ENCODE data around the gene LDLRAD4.
"Not testable (repeated sequence)": the region's sequence is repeated elsewhere in the genome, so short reads cannot be mapped to it uniquely, and the experiment has no call there.

LDLRAD4 gene

GRCh38 chr18:13485182-13485581, 266.6 kb downstream of the LDLRAD4 start:
- no peak for DNase-seq (ENCODE audit: low read depth)
- no peak for TF ChIP-seq CTCF (IDR thresholded peaks at IDR 0.05; ENCODE audit: insufficient read depth, low read depth, low read length, missing control alignments)
- no peak overlapping the region for H3K4me3 ChIP-seq (ENCODE audit: low read length)

- DNase-seq (ENCODE audit: low read depth), result no peak
- TF ChIP-seq CTCF (IDR thresholded peaks at IDR 0.05; ENCODE audit: insufficient read depth, low read depth, low read length, missing control alignments), result no peak
- no peak overlapping the region for H3K4me3 ChIP-seq (ENCODE audit: low read length)
Measured at GRCh38 chr18:13485604-13486003, 267.0 kb downstream of the LDLRAD4 start.

DNA sequence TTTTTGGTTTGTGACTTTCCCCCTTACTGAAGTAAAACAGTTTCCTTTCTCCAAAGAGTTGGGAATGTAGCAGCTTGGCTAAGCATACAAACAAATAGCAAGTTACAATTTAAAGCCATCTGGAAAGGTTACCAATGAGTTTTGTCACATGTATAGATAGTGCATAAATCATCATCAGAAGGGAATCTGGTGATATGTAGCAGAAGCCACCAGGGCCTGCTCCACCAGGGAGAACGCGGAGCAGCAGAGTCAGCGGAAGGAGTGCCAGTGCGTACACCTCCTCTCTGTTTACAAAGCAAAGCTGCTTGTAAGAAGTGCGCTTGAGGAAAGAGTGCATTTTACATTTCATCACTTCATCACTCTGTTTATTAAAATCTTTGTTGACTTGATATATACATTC, 267.7 kb downstream of the LDLRAD4 start:
- TF ChIP-seq CTCF (IDR thresholded peaks at IDR 0.05; ENCODE audit: insufficient read depth, low read depth, low read length, missing control alignments), result no peak
- no peak overlapping the region for H3K4me3 ChIP-seq (ENCODE audit: low read length)
- no peak for DNase-seq (ENCODE audit: low read depth)

DNA sequence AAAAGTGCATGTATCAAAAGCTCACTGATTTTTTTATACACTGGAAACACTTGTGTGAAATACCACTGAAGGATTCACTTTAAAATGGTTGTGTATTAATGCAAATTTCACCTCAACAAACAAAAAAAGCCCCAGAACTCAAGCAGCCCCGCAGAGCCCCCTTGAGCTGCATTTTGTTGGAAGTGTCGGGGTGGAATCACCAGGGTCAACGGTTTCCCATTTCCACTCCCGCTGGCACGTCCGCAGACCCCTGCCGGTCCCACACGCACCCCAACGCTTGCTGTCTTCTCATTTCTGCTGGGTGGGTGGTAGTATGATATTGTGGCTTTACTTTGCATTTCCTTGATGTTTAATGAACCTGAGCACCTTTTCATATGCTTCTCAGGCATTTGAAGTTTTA, 268.1 kb downstream of the LDLRAD4 start:
- no peak for TF ChIP-seq CTCF (IDR thresholded peaks at IDR 0.05; ENCODE audit: insufficient read depth, low read depth, low read length, missing control alignments)
- no peak overlapping the region for H3K4me3 ChIP-seq (ENCODE audit: low read length)
- no peak for DNase-seq (ENCODE audit: low read depth)

DNA sequence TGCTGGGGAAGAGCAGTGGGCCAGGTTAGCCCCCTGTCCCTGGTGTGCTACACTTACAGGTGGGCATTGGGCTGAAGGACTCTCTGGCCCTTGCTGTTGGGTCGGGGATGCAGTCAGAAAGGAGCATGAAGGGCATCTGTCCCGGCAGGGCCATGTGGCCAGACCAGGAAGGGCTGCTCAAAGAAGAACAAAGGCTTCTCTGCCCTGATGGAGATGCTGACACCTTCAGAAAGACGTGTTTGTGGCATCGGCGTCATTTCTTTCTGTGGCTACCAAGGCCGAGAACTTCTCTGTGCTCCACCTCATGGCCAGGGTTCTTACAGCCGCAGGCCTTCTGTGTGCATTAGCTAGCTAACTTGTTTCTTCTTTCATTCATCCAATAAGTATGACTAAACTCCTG, 268.7 kb downstream of the LDLRAD4 start:
- no peak for DNase-seq (ENCODE audit: low read depth)
- no peak overlapping the region for H3K4me3 ChIP-seq (ENCODE audit: low read length)
- no peak for TF ChIP-seq CTCF (IDR thresholded peaks at IDR 0.05; ENCODE audit: insufficient read depth, low read depth, low read length, missing control alignments)

- DNase-seq (ENCODE audit: low read depth), result no peak
- no peak for TF ChIP-seq CTCF (IDR thresholded peaks at IDR 0.05; ENCODE audit: insufficient read depth, low read depth, low read length, missing control alignments)
- H3K4me3 ChIP-seq (ENCODE audit: low read length), result no peak overlapping the region
Measured at GRCh38 chr18:13488281-13488929, 269.8 kb downstream of the LDLRAD4 start.

DNA sequence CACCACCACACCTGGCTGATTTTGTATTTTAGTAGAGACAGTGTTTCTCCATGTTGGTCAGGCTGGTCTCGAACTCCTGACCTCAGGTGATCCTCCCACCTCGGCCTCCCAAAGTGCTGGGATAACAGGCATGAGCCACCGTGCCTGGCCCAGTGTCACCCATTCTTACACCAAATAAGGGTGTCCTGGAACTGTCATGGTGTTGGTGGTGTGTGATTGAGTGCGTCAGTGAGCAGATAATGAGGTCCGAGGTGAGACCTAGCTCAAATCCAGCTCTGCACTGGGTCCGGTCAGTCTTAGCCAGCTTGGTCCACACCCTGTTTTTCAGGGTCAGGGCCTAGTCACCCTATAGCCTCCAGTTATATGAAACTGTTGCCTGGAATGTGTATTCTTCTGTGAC, 270.7 kb downstream of the LDLRAD4 start:
- not testable (repeated sequence) for H3K4me3 ChIP-seq (ENCODE audit: low read length); DNase-seq (ENCODE audit: low read depth)

All from epithelial cell of esophagus (primary cell).